ENCODE measurements around the gene MPPED1. TPM values are rescaled to one million over a fixed set of nuclear protein-coding genes. Genes with fewer than 3 reads are reported as not detected.

The MPPED1 gene
- total RNA-seq, 4 donors from 2014 or later = not detected

DNA sequence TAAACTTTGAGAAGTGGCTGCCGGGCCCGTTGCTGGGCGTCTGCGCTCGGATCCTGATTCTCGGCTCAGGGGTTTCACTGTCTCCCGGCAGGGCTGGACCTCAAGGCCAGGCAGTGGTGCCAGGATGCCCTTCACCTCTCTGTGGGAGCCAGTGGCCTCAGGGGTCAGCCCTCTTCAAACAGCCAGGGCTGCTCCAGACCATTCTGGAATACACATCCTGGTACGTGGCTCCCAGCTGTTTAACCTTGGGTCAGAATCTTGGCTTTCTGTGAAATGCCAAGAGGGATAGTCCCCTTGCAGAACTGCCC, 70.5 kb downstream of the MPPED1 start:
- TF ChIP-seq POLR2A (IDR thresholded peaks at IDR 0.05) = no peak
- peaks cover 0 to 35% (median 1%) of the 10 kb centered on the region in 4 donors for H3K27me3 ChIP-seq
- H3K27ac ChIP-seq = no peak overlapping the region
- no peak for DNase-seq
- H3K36me3 ChIP-seq = no peaks in the 10 kb centered on the region
- no peaks in the 10 kb centered on the region for H3K4me1 ChIP-seq
- intact Hi-C loops (cut with DNase I) = no loop called here
- no peak overlapping the region for H3K4me3 ChIP-seq
- no peaks in the 10 kb centered on the region for H3K9me3 ChIP-seq
- WGBS, 2 donors = 59 to 63% methylated on average over 7 of the region's 8 CpGs

DNA sequence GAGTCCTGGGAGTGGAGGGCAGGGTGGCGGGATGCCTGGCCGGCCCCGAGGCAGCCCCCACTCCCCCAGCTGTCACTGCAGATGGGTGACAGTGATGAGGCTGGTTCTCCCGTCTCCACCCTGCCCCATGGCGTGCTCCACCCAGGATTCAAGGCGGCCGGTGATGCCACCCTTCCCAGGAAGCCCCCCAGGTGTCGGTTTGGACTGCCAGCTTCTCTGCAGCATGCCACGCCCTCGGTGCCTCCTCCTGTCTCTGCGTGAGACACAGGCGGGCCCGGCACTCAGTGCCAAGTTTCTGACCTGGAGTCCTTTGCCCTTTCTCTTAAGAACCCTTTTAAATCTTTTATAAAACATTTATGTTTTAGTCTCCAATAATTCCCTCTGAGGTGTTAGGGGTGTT, 71.5 kb downstream of the MPPED1 start:
- DNase-seq = no peak
- Histone ChIP-seq H3K9me3 (no peaks in the 10 kb centered on the region), H3K27ac (no peak overlapping the region), H3K4me3 (no peak overlapping the region), H3K27me3 (peaks cover 0 to 45% (median 1%) of the 10 kb centered on the region in 4 donors), H3K36me3 (no peaks in the 10 kb centered on the region), H3K4me1 (no peaks in the 10 kb centered on the region)
- TF ChIP-seq, protein P1, sequence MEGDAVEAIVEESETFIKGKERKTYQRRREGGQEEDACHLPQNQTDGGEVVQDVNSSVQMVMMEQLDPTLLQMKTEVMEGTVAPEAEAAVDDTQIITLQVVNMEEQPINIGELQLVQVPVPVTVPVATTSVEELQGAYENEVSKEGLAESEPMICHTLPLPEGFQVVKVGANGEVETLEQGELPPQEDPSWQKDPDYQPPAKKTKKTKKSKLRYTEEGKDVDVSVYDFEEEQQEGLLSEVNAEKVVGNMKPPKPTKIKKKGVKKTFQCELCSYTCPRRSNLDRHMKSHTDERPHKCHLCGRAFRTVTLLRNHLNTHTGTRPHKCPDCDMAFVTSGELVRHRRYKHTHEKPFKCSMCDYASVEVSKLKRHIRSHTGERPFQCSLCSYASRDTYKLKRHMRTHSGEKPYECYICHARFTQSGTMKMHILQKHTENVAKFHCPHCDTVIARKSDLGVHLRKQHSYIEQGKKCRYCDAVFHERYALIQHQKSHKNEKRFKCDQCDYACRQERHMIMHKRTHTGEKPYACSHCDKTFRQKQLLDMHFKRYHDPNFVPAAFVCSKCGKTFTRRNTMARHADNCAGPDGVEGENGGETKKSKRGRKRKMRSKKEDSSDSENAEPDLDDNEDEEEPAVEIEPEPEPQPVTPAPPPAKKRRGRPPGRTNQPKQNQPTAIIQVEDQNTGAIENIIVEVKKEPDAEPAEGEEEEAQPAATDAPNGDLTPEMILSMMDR (IDR thresholded peaks at IDR 0.05) = no peak
- no peak for TF ChIP-seq POLR2A (IDR thresholded peaks at IDR 0.05)
- WGBS, 2 donors = 50 to 71% methylated on average over 12 to 13 of the region's 13 CpGs
- intact Hi-C loops (cut with DNase I) = no loop called here

DNA sequence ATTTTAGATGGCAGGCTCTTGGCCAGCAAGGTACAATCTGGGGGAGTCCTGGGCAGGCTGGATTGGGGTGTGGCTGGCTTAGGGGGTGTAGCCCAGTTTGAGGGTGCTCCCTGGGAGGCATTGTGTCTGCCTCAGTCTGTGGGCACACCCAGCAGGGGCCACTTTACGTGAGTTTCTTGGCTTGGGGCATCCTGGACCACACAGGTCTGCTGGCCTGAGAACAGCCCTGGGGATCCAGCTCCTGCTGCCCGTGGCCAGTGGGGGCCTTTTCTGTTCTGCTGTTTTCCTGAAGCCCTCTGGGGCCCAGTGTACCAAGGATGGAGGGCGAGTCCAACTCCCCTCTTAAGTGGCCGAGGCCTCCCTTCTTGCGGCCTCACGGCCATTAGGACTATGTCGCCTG, 71.9 kb downstream of the MPPED1 start:
- Histone ChIP-seq H3K4me3 (no peak overlapping the region), H3K9me3 (no peaks in the 10 kb centered on the region), H3K4me1 (no peaks in the 10 kb centered on the region), H3K27me3 (peaks cover 0 to 46% (median 1%) of the 10 kb centered on the region in 4 donors), H3K27ac (no peak overlapping the region), H3K36me3 (no peaks in the 10 kb centered on the region)
- 87% methylated on average over 3 of the region's 7 CpGs; no CpG with 5 or more reads in 1 of the 2 donors for WGBS, 2 donors
- intact Hi-C loops (cut with DNase I) = no loop called here
- TF ChIP-seq, protein P1 (IDR thresholded peaks at IDR 0.05) = no peak
- no peak for TF ChIP-seq POLR2A (IDR thresholded peaks at IDR 0.05)
- no peak for DNase-seq

DNA sequence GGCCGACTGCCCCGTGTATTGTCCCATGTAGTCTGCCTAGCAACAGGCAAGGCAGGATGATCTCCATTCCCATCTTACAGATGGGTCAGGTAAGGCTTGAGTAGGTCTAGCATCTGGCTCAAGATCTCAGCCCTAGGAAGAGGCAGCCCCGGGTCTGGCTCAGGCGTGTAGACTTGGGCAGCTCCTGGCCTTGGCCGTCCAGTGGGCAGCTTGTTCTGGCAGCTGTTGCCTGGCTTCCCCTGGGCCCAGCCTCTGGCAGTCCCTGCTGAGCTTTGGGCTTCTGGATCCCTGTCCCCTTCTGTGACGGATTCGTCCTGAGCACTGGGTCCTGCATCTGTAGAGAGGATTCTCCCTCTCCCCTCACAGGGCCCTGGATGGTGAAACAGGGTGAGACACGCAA, 72.4 kb downstream of the MPPED1 start:
- Histone ChIP-seq H3K4me3 (no peak overlapping the region), H3K27ac (no peak overlapping the region), H3K27me3 (peaks cover 0 to 49% (median 1%) of the 10 kb centered on the region in 4 donors), H3K9me3 (no peaks in the 10 kb centered on the region), H3K4me1 (no peaks in the 10 kb centered on the region), H3K36me3 (no peaks in the 10 kb centered on the region)
- intact Hi-C loops (cut with DNase I) = no loop called here
- no peak for TF ChIP-seq POLR2A (IDR thresholded peaks at IDR 0.05)
- TF ChIP-seq, protein P1 (IDR thresholded peaks at IDR 0.05) = no peak
- DNase-seq = no peak
- 60 to 100% methylated on average over 1 to 3 of the region's 8 CpGs for WGBS, 2 donors

DNA sequence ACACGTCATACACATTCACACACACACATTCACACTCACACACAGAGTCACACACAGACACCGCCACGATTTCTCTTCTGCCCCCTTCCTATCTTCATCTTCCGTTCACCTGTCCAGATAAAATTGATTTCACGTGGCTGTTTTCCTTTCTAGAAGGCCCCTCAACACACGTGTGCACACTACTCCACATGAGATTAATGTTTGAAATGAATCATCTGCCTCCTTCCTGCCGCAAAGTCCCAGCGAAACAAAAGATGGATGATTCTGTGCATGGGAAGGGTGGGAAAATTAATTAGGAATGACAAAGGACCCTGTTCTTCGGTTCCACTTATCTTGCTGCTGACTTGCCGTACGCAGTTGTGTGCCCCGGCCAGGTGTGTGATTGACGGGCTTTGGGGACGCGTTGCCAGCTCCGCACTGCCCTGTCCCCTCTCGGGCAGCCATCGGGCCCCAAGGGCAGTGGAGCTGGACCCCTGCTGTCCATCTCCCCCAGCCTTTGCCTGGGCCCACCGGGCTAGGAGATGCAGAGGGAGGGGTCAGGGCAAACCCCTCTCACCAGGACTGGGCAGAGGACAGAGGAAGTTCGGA, 73.8 kb downstream of the MPPED1 start:
- WGBS, 2 donors = 60 to 76% methylated on average over 11 to 18 of the region's 20 CpGs
- no peak overlapping the region for H3K27ac ChIP-seq
- peaks cover 0 to 59% (median 1%) of the 10 kb centered on the region in 4 donors for H3K27me3 ChIP-seq
- TF ChIP-seq, protein P1 (IDR thresholded peaks at IDR 0.05) = no peak
- no peak for TF ChIP-seq POLR2A (IDR thresholded peaks at IDR 0.05)
- H3K36me3 ChIP-seq = no peaks in the 10 kb centered on the region
- no peaks in the 10 kb centered on the region for H3K9me3 ChIP-seq
- intact Hi-C loops (cut with DNase I) = no loop called here
- no peaks in the 10 kb centered on the region for H3K4me1 ChIP-seq
- no peak for DNase-seq
- H3K4me3 ChIP-seq = no peak overlapping the region

Measured in esophagus squamous epithelium (tissue), 5 donors.